HepG2 (cell line): ENCODE measurements around the gene MYLK2. TPM values are rescaled to one million over a fixed set of nuclear protein-coding genes. Genes with fewer than 3 reads are reported as not detected.

Experiments used
- ATRX ChIP-seq: sonication (generic); formaldehyde crosslinking; IDR thresholded peaks from 2 replicates; pipeline ENCODE4 v1.4.0; 2020; ENCODE audit warnings: missing genetic modification reagents, borderline replicate concordance
- FOXO1 ChIP-seq: sonication (generic); formaldehyde crosslinking; IDR thresholded peaks from 2 replicates; pipeline ENCODE4 v1.4.0; 2020; ENCODE audit warnings: missing genetic modification reagents
- GTF3A ChIP-seq: sonication (generic); formaldehyde crosslinking; conservative IDR thresholded peaks from 2 replicates; pipeline ENCODE4 v1.4.0; 2020; ENCODE audit warnings: mild to moderate bottlenecking, missing genetic modification reagents
- HMG20B ChIP-seq: conservative IDR thresholded peaks from 2 replicates; pipeline ENCODE4 v1.6.1; 2016; ENCODE audit warnings: missing genetic modification reagents, missing compliant biosample characterization
- KAT2B ChIP-seq: fragments of 150-350 bp; IDR thresholded peaks from 2 replicates; pipeline ENCODE4 v1.6.1; 2014; ENCODE audit warnings: low read depth, low read length, borderline replicate concordance
- KLF9 ChIP-seq: IDR thresholded peaks from 2 replicates; pipeline ENCODE4 v1.6.1; 2016; ENCODE audit warnings: low read depth
- KMT2A ChIP-seq: sonication (generic); formaldehyde crosslinking; IDR thresholded peaks from 2 replicates; pipeline ENCODE4 v1.4.0; 2020; ENCODE audit warnings: missing genetic modification reagents
- MATR3 ChIP-seq: sonication (generic); formaldehyde crosslinking; IDR thresholded peaks from 2 replicates; pipeline ENCODE4 v1.4.0; 2020; ENCODE audit warnings: missing genetic modification reagents
- MEIS2 ChIP-seq: sonication (generic); formaldehyde crosslinking; IDR thresholded peaks from 2 replicates; pipeline ENCODE4 v1.9.0; 2021; ENCODE audit warnings: mild to moderate bottlenecking, missing genetic modification reagents
- NFE2 ChIP-seq: sonication (generic); formaldehyde crosslinking; IDR thresholded peaks from 2 replicates; pipeline ENCODE4 v1.4.0; 2020; ENCODE audit warnings: missing genetic modification reagents
- PHF5A ChIP-seq: IDR thresholded peaks from one replicate; pipeline ENCODE4 v1.6.1; 2018; ENCODE audit warnings: low read depth, missing genetic modification reagents; ENCODE audit not compliant: unreplicated experiment
- RAD21 ChIP-seq: fragments of 450-650 bp; formaldehyde crosslinking; IDR thresholded peaks from 2 replicates; pipeline ENCODE4 v1.5.0; 2020; ENCODE audit warnings: mild to moderate bottlenecking
- RBFOX2 ChIP-seq: fragments of 200-400 bp; formaldehyde crosslinking; IDR thresholded peaks from 2 replicates; pipeline ENCODE4 v1.6.1; 2017; ENCODE audit warnings: low read depth, mild to moderate bottlenecking, low read length
- RXRB ChIP-seq: IDR thresholded peaks from 2 replicates; pipeline ENCODE4 v1.6.1; 2016; ENCODE audit warnings: borderline replicate concordance, missing genetic modification reagents, missing compliant biosample characterization
- SIX4 ChIP-seq: sonication (generic); formaldehyde crosslinking; IDR thresholded peaks from 2 replicates; pipeline ENCODE4 v1.4.0; 2020; ENCODE audit warnings: missing genetic modification reagents
- TCF12 ChIP-seq, 2 experiments: fragments of 450-650 bp in 1 of 2; sonication (generic) in 1 of 2; formaldehyde crosslinking in 1 of 2; IDR thresholded peaks; 2 replicates each; pipeline versions ENCODE4 v1.6.1 to v1.8.0; 2017 to 2022; ENCODE audit warnings: antibody characterized with exemption in 1 of 2, mild to moderate bottlenecking in 1 of 2, missing genetic modification reagents in 1 of 2, moderate library complexity in 1 of 2
- TGIF2 ChIP-seq: IDR thresholded peaks from 2 replicates; pipeline ENCODE4 v1.6.1; 2016; ENCODE audit warnings: control low read depth, missing compliant biosample characterization
- ZC3H13 ChIP-seq: sonication (generic); formaldehyde crosslinking; IDR thresholded peaks from 2 replicates; pipeline ENCODE4 v1.8.1; 2023; ENCODE audit warnings: mild to moderate bottlenecking, missing genetic modification reagents, moderate library complexity
- ZNF121 ChIP-seq: sonication (generic); formaldehyde crosslinking; IDR thresholded peaks from 2 replicates; pipeline ENCODE4 v1.5.0; 2020; ENCODE audit warnings: mild to moderate bottlenecking, missing genetic modification reagents
- ZNF382 ChIP-seq: sonication (generic); formaldehyde crosslinking; IDR thresholded peaks from 2 replicates; pipeline ENCODE4 v1.5.0; 2020; ENCODE audit warnings: missing genetic modification reagents, mild to moderate bottlenecking, borderline replicate concordance
- ZNF451 ChIP-seq: sonication (generic); formaldehyde crosslinking; IDR thresholded peaks from 2 replicates; pipeline ENCODE4 v1.5.0; 2020; ENCODE audit warnings: mild to moderate bottlenecking, missing genetic modification reagents
- ZNF460 ChIP-seq: sonication (generic); formaldehyde crosslinking; IDR thresholded peaks from 2 replicates; pipeline ENCODE4 v1.5.1; 2020; ENCODE audit warnings: missing genetic modification reagents, mild to moderate bottlenecking, borderline replicate concordance
- ZNF598 ChIP-seq: sonication (generic); formaldehyde crosslinking; IDR thresholded peaks from 2 replicates; pipeline ENCODE4 v1.5.1; 2020; ENCODE audit warnings: mild to moderate bottlenecking, missing genetic modification reagents, borderline replicate concordance
- ZNF652 ChIP-seq: IDR thresholded peaks from 2 replicates; pipeline ENCODE4 v1.6.1; 2016; ENCODE audit warnings: low read depth, borderline replicate concordance
- ZNF782 ChIP-seq: sonication (generic); formaldehyde crosslinking; IDR thresholded peaks from 2 replicates; pipeline ENCODE4 v1.4.0; 2020; ENCODE audit warnings: missing genetic modification reagents, mild to moderate bottlenecking, borderline replicate concordance
- polyA plus RNA-seq, 8 experiments: library from polyadenylated mRNA; depleted of rRNA in 3 of 8; stranded (reverse) in 7 of 8; unstranded in 1 of 8; fragments of >200 nt; fragmentation: Illumina TruSeq in 4 of 8; extraction: Trizol in 4 of 8; gene quantifications; 2 replicates each; pipeline versions ENCODE4 v1.2.1 to v1.2.3, GENCODE V29; 2011 to 2016; ENCODE audit warnings: low read depth in 4 of 8, missing spikeins in 1 of 8, mixed read lengths in 1 of 8; ENCODE audit not compliant: insufficient read depth in 1 of 8
- total RNA-seq, 5 experiments: library from RNA; depleted of rRNA; stranded (reverse); fragments of >200 nt; fragmentation: Illumina TruSeq; extraction: Trizol; gene quantifications; 2 replicates each; pipeline ENCODE4 v1.2.3, GENCODE V29; 2016; ENCODE audit warnings: low read depth in 1 of 5
- TF ChIP-seq, protein P1 (sequence below): sonication (generic); formaldehyde crosslinking; IDR thresholded peaks from 2 replicates; pipeline ENCODE4 v1.5.1; 2020; ENCODE audit warnings: mild to moderate bottlenecking, missing genetic modification reagents, borderline replicate concordance
- TF ChIP-seq, protein P2 (sequence below): sonication (generic); formaldehyde crosslinking; IDR thresholded peaks from 2 replicates; pipeline ENCODE4 v1.4.0; 2020; ENCODE audit warnings: low read depth, missing genetic modification reagents

MYLK2 gene
- total and polyA plus RNA-seq, 2 of the 13 experiments (the other 11 are each of a cell fraction or from before 2014, with no cell fraction given): 0.27 TPM; not detected in 1

DNA sequence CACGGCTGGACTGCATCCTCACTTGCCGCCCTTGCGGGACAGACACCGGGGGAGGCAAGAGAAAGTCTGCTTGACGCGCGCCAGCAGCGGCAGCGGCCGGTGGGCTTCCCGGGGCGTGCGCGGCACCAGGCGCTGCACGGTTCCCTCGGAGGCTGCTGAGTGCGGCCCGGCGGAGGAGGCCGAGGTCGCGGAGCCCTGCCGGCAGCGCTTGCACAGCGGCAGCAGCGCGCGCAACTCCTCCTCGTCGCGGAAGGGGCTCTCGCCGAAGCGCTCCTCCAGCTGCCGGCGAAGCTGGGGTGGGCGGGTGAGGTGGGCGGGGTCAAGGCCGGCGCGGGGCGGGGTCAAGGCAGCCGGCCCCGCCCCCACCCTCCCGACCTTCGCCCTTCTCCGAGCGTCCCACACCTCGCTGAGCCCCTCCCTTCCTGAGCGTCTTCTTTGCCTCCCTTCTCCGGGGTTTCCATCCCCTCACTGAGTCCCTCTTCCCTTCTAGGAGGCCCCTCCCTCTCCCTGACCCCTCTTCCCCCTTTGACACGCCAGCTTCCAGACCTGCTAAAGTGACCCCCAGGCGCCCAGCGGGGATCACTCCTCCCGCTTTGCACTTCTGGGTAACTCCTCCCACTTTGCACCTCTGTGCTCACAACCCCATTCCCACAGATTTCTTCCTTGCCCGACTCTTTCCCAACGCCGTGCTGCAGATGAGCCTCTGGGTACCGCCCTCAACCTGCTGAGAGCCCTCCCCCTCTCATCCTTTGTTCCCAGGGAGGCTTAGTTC, 42.4 kb downstream of the MYLK2 start (continued):
- TF ChIP-seq, protein P1, sequence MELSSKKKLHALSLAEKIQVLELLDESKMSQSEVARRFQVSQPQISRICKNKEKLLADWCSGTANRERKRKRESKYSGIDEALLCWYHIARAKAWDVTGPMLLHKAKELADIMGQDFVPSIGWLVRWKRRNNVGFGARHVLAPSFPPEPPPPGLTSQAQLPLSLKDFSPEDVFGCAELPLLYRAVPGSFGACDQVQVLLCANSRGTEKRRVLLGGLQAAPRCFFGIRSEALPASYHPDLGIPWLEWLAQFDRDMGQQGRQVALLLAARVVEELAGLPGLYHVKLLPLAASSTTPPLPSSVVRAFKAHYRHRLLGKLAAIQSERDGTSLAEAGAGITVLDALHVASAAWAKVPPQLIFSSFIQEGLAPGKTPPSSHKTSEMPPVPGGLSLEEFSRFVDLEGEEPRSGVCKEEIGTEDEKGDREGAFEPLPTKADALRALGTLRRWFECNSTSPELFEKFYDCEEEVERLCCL: no peak
- no peak for TF ChIP-seq ZNF121 (CRISPR knock-in tag)
- no peak for TF ChIP-seq ATRX (CRISPR knock-in tag)
- TF ChIP-seq FOXO1 (CRISPR knock-in tag): 0 out of 2 replicates have a peak, but pooled peaks have one; percentile 9
- no peak for TF ChIP-seq ZNF460
- no peak for TF ChIP-seq NFE2 (CRISPR knock-in tag)
- peak; percentile 28; the same call in 1 of the 2 replicates for TF ChIP-seq RXRB (CRISPR knock-in tag)
- no peak for TF ChIP-seq PHF5A (CRISPR knock-in tag)
- no peak for TF ChIP-seq HMG20B (CRISPR knock-in tag)
- no peak for TF ChIP-seq ZNF652 (CRISPR knock-in tag)
- no peak for TF ChIP-seq ZNF598
- TF ChIP-seq KAT2B: no peak
- 0 out of 2 replicates have a peak, but pooled peaks have one; percentile 20 for TF ChIP-seq TGIF2
- TF ChIP-seq GTF3A (CRISPR knock-in tag): no peak
- TF ChIP-seq ZNF451: no peak
- no peak for TF ChIP-seq KLF9
- no peak for TF ChIP-seq MEIS2 (CRISPR knock-in tag)
- 0 out of 2 replicates have a peak, but pooled peaks have one; percentile 11 for TF ChIP-seq ZNF782
- no peak for TF ChIP-seq ZNF382 (CRISPR knock-in tag)
- no peak for TF ChIP-seq KMT2A (CRISPR knock-in tag)
- TF ChIP-seq ZC3H13 (CRISPR knock-in tag): no peak; the same call in 1 of the 2 replicates
- peak; percentile 46; the same call in 1 of the 2 replicates for TF ChIP-seq RAD21 (CRISPR knock-in tag)
- TF ChIP-seq MATR3: no peak
- no peak for TF ChIP-seq SIX4
- TF ChIP-seq, protein P2, sequence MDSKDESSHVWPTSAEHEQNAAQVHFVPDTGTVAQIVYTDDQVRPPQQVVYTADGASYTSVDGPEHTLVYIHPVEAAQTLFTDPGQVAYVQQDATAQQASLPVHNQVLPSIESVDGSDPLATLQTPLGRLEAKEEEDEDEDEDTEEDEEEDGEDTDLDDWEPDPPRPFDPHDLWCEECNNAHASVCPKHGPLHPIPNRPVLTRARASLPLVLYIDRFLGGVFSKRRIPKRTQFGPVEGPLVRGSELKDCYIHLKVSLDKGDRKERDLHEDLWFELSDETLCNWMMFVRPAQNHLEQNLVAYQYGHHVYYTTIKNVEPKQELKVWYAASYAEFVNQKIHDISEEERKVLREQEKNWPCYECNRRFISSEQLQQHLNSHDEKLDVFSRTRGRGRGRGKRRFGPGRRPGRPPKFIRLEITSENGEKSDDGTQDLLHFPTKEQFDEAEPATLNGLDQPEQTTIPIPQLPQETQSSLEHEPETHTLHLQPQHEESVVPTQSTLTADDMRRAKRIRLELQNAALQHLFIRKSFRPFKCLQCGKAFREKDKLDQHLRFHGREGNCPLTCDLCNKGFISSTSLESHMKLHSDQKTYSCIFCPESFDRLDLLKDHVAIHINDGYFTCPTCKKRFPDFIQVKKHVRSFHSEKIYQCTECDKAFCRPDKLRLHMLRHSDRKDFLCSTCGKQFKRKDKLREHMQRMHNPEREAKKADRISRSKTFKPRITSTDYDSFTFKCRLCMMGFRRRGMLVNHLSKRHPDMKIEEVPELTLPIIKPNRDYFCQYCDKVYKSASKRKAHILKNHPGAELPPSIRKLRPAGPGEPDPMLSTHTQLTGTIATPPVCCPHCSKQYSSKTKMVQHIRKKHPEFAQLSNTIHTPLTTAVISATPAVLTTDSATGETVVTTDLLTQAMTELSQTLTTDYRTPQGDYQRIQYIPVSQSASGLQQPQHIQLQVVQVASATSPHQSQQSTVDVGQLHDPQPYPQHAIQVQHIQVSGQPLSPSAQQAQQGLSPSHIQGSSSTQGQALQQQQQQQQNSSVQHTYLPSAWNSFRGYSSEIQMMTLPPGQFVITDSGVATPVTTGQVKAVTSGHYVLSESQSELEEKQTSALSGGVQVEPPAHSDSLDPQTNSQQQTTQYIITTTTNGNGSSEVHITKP (CRISPR knock-in tag): no peak
- no peak for TF ChIP-seq TCF12 (IDR thresholded peaks at IDR 0.05)
- 0 out of 2 replicates have a peak, but pooled peaks have one; percentile 53 for TF ChIP-seq TCF12 (CRISPR knock-in tag; IDR thresholded peaks at IDR 0.05)
- 0 out of 2 replicates have a peak, but pooled peaks have one; percentile 44 for TF ChIP-seq RBFOX2
